ENCODE measurements around the gene OSBPL7.
A peak's percentile ranks its signal among the peaks of the same experiment; 100 is the strongest.

The OSBPL7 gene

GRCh38 chr17:47846716-47847340 is 25.2 kb upstream of the OSBPL7 start:
- DNase-seq (ENCODE audit: low read depth) = no peak

DNA sequence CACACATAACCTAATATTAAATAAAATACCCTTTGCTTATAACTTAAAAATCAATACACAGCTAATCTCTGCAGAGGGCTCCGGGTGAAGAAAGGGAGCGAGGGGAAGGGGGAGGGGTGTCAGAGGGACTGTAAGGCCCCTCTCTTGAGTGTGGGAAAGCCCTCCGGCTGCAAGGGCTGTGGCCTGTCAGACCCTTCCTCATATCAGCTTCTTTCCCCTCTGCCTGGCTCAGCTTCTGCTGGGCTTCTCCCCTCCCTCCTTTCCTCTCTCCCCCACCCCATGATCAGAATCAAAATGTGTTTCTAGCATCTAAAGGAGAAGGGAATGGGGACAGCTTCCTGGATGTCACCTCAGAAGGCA is 24.1 kb upstream of the OSBPL7 start:
- no peak for DNase-seq (ENCODE audit: low read depth)

GRCh38 chr17:47844814-47845715 is 23.5 kb upstream of the OSBPL7 start:
- DNase-seq (ENCODE audit: low read depth) = no peak

- no peak for DNase-seq (ENCODE audit: low read depth)
Measured at GRCh38 chr17:47844227-47844626, 22.6 kb upstream of the OSBPL7 start.

DNA sequence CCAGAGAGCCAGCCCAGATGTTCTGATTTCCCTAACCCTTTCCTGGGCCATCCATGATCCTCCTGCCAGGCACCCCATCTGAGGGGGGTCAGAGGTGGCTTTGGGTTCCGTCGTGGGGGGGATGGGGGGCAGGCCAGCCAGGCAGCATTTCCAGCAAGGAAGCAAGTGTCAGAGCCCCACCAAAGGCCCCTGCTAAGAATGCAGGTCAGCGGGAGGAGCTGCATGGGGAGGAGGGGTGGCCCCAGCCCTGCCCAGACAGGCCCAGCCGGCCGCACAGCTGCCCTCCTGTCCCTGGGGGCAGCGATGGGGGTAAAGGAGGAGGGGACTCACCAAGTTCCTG is 21.8 kb upstream of the OSBPL7 start:
- DNase-seq (ENCODE audit: low read depth) = no peak

GRCh38 chr17:47841488-47842291 is 20.1 kb upstream of the OSBPL7 start:
- DNase-seq (ENCODE audit: low read depth) = no peak

- DNase-seq (ENCODE audit: low read depth) = peak; percentile 76
Measured at GRCh38 chr17:47840742-47841487, 19.3 kb upstream of the OSBPL7 start, which contains the start of gene SCRN2. TSS of gene SCRN2 (minus strand) at chr17:47841273. CDS start at chr17:47840843, 430 bp downstream.

GRCh38 chr17:47840001-47840741 is 18.6 kb upstream of the OSBPL7 start:
- DNase-seq (ENCODE audit: low read depth) = no peak

DNA sequence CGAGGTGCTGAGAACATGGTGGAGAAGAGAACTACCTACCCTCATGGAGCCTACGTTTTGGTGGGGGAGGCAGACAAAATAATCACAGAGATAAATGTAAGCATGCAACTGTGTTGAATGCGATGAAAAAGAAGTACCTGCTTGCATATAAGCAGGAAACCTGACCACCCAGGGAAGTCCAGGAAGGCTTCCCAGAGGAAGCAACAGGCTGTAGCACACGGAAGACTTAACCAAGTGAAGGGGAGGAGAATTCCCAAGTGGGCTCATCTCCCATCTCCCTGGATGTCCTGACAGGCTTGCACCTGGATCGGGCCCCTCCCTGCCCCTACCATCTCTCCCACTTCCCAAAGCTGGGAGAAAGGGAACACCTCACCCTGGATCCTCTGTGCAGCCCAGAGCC is 17.5 kb upstream of the OSBPL7 start:
- DNase-seq (ENCODE audit: low read depth) = no peak

DNA sequence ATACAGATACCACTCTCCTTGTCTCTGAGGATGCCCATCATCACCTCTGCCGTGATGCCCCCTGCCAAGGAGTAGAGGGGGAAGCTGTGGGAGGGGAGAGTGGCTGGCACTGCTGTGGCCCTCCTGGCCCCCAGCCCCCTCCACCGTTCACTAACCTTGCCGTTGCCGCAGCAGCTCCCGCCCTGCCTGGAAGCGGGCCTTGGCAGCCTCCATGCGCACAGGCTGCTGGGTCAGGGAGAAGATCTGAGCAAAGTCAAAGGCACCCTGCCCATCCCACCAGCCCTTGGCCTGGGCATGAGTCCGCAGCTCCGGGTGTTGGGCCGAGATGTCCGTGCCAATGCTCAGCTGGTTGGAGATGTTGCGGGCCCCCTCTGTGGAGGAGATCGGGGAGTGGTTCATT is 17.0 kb upstream of the OSBPL7 start:
- DNase-seq (ENCODE audit: low read depth) = no peak

- DNase-seq (ENCODE audit: low read depth) = no peak
Measured at GRCh38 chr17:47837401-47838039, 15.9 kb upstream of the OSBPL7 start.

DNA sequence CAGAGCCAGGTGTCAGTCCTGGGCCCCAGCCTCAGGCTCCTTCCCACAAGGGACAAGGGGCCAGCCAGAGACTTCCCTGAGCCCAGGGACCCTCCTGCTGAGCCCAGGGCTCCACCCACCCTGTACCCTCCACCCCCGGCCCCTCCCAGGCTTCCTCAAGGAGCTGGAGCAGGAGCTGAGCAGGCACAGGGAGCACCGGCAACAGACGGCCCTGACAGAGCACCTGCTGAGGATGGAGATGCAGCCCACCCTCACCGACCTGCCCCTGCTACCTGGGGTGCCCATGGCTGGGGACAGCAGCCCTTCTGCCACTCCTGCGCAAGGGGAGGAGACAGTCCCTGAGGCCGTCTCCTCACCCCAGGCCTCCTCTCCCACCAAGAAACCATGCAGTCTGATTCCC is 15.0 kb upstream of the OSBPL7 start:
- DNase-seq (ENCODE audit: low read depth) = no peak

- no peak for DNase-seq (ENCODE audit: low read depth)
Measured at GRCh38 chr17:47834756-47835155, 13.2 kb upstream of the OSBPL7 start.

DNA sequence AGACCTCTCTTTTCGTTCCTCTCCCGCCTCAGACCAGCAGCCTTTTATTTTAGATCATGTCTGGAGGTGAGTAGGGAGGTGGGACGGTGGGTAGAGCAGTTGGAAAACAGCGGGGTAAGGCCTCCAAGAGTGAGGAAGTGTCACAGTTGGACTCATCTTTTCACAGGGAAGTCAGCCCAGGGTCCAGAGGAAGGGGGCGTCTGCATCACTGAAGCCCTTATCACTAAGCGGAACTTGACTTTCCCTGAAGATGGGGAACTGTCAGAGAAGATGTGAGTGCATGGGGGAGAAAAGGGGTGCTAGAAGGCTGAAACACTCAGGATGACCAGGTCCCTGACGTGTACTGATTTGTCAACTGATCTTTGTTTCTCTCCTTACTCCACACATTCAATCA is 10.3 kb upstream of the OSBPL7 start:
- no peak for DNase-seq (ENCODE audit: low read depth)

GRCh38 chr17:47831003-47831933 is 9.7 kb upstream of the OSBPL7 start, which contains the start of the genes LRRC46 and MRPL10:
TSS of gene LRRC46 (plus strand) at chr17:47831670. CDS start at chr17:47831990, 320 bp downstream.
TSS of gene MRPL10 (minus strand) at chr17:47831541. CDS start at chr17:47831511, 30 bp downstream.
- DNase-seq (ENCODE audit: low read depth) = peak; percentile 86

- DNase-seq (ENCODE audit: low read depth) = no peak
Measured at GRCh38 chr17:47830396-47831002, 8.9 kb upstream of the OSBPL7 start.

GRCh38 chr17:47829870-47830269 is 8.3 kb upstream of the OSBPL7 start:
- DNase-seq (ENCODE audit: low read depth) = no peak

GRCh38 chr17:47823519-47823918 is 1.9 kb upstream of the OSBPL7 start:
- no peak for DNase-seq (ENCODE audit: low read depth)

- no peak for DNase-seq (ENCODE audit: low read depth)
Measured at GRCh38 chr17:47822785-47823184, 1.2 kb upstream of the OSBPL7 start.

All from activated T-cell treated with anti-CD3 and anti-CD28 coated beads for 1 hour (primary cell).